Activated CD8-positive, alpha-beta memory T cell treated with anti-CD3 and anti-CD28 coated beads for 48 hours (primary cell): ENCODE data around the gene MUC5B.
A peak's percentile ranks its signal among the peaks of the same experiment; 100 is the strongest.
"Not testable (repeated sequence)": the region's sequence is repeated elsewhere in the genome, so short reads cannot be mapped to it uniquely, and the experiment has no call there.

Experiments
- DNase-seq, 3 experiments: peaks; one replicate each; pipeline ENCODE4 v3.0.0-alpha.2; 2020; ENCODE audit warnings: low read depth in 2 of 3, low spot score in 2 of 3

The MUC5B gene

DNA sequence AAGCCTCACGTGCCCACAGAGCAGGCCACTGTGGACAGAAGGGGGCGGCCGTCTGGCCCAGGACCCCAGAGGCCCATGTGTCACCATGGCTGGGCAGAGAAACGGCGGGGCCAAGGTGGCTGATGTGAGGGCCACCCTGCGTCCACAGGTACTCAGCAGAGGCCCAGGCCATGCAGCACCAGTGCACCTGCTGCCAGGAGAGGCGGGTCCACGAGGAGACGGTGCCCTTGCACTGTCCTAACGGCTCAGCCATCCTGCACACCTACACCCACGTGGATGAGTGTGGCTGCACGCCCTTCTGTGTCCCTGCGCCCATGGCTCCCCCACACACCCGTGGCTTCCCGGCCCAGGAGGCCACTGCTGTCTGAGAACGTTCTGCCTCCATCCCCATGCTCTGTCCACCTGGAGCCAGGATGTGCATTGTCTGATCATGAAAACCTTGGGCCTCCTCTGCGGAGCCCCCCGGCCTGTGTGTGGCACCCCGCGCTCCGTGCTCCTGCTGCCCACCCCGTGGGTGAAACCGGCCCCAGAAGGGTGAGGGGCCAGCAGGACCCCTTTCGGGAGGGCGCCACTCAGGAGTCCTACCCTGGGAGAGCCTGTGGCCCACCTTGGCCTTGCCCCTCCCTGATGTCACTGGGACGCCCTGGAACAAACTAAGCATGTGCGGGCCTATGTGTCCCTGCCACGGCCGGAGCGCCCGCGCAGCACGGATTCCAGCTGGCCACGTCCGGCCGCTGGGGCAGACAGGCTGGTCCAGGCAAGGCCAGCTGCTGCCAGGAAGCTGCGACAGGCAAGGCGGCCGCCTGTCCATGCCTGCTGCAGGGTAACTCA, 38.6 kb downstream of the MUC5B start:
- DNase-seq: no peak

GRCh38 chr11:1262172-1263006, 39.5 kb downstream of the MUC5B start:
- peak; percentile 59 to 66 (median 62) for DNase-seq

DNA sequence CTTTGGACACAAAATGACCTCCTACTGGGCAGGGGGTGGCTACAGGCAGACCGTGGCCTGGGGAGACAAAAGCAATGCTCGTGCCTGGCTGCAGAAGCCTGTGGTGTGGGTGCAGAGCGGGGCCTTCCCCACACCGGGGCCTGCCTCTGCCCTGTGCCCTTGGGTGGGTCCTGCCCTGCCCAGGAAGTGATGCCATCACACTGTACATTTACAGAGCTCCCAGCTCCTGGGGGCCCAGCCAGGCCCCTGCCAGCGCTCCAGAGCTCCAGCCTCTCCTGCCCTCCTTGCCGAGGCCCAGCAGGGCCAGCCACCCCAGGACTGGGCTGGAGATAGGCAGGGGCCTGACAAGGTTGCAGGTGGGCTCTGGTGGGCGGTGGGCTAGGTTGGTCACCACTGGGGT, 40.1 kb downstream of the MUC5B start:
- DNase-seq: no peak

DNA sequence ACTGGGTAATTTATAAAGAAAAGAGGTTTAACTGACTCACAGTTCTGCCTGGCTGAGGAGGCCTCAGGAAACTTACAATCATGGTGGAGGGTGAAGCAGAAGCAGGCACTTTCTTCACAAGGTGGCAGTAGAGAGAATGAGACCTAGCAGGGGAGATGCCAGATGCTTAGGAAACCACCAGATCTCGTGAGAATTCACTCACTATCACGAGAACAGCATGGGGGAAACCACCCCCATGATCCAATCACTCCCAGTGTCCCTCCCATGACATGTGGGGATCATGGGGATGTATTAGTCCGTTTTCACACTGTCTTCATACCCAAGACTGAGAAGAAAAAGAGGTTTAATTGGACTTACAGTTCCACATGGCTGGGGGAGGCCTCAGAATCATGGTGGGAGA, 41.6 kb downstream of the MUC5B start:
- DNase-seq: not testable (repeated sequence)

GRCh38 chr11:1265480-1265879, 42.6 kb downstream of the MUC5B start:
- DNase-seq: not testable (repeated sequence)

DNA sequence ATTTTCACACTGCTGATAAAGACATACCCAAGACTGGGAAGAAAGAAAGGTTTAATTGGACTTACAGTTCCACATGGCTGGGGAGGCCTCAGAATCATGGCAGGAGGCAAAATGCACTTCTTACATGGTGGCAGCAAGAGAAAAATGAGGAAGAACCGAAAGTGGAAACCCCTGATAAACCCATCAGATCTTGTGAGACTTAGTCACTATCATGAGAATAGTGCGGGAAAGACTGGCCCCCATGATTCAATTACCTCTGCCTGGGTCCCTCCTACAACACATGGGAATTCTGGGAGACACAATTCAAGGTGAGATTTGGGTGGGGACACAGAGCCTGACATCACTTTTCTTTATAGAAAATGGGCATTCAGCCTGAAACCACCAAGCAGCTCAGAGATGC, 44.1 kb downstream of the MUC5B start:
- DNase-seq: not testable (repeated sequence)

- no peak for DNase-seq
These were observed 44.7 kb downstream of the MUC5B start for GRCh38 chr11:1267441-1268100.

DNA sequence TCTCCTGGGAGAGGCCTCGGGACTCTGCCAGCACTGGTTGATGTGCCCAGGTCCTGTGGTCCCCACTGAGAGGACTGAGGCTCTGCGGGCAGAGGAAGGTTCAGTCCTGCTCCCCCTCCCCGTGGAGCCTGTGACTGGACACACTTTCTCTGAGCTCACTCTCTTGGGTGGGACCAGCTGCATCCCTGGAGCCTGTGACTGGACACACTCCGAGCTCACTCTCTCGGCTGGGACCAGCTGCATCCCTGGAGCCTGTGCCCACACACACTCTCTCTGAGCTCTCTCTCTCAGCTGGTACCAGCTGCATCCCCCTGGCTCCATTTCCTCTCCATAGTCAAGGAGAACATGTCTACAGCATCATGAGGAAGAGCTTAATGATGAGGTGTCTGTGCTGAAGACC, 47.1 kb downstream of the MUC5B start:
- DNase-seq: no peak

DNA sequence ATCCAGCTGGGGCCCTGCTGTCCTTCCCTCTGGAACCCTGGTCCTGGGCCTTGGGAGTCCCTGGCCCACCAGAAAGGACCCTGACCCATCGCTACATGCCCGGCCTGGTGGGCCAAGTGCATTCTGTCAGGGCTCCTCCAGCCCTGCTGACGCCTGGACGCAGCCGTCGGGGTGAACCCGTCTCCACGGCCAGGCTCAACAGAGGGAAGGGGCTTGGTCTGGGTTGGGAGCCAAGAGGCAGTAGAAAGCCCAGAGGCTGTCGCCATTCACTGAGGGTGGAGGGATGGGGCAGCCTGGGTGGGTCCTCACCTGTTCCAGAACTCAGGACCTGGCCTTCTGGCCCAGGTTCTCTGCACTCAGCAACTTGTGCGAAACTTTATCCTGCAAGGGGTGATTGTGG, 47.6 kb downstream of the MUC5B start:
- DNase-seq: no peak

- DNase-seq: no peak
These were observed 48.1 kb downstream of the MUC5B start for GRCh38 chr11:1271002-1271401.

- DNase-seq: no peak
These were observed 48.5 kb downstream of the MUC5B start for GRCh38 chr11:1271406-1271805.

DNA sequence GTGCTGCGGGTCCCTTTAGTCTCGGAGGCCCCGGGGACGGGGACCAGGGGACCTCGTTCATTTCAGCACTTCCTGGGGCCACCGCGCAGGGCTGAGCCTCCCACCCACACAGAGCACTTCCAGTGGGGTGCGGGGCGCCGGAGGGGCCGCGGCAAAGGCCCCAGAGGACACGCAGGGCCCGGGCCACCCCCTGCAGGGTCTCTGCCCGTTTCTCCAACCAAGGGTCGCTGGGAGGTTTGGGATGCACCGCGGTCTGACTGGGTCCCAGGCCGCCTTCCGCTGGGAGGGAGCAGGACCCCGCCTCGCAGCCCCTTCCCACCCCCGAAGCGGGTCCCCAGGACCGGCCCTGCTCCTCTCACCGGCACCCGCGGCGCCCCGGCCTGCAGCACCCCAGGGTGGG, 49.1 kb downstream of the MUC5B start:
- DNase-seq: no peak

GRCh38 chr11:1272531-1272930, 49.7 kb downstream of the MUC5B start:
- DNase-seq: no peak

- DNase-seq: no peak
These were observed 51.6 kb downstream of the MUC5B start for GRCh38 chr11:1274501-1274900.

GRCh38 chr11:1275021-1275420, 52.2 kb downstream of the MUC5B start:
- DNase-seq: no peak

DNA sequence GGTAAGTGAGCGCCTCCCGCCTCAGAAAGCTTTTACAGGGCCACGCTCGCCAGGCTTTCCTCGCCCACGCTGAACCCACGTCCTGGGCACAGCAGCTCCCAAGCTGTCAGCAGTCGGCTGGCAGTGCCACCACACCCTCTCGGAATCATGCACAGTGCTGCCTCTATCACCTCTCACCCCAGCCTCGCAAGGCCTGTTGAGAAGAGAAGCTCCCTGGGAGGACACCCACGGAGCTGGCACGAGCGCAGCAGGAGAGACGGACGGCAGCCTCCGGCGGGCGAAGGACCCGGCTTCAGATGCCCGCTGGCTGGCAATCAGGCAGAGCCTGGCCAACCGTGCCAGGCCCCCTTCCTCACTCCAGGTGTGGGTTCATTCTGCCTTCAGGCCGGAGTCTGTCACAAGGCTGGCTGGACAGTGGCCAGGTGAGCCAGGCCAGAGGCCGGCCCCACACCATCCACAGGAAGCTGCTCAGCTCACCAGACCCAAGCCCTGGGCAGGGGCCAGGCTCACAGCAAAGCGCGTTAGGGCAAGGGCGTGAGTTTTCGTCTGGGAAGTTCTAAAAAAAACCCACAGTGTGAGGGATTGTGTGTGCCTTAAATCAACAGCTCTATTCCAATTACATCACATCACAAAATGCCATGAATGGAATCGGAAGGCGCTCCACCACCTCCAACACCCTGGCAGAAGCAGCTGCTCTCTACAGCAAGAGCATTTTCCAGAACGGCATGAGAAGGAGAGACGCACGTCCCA, 53.4 kb downstream of the MUC5B start:
- DNase-seq: no peak

- no peak for DNase-seq
These were observed 54.2 kb downstream of the MUC5B start for GRCh38 chr11:1276866-1277615.

DNA sequence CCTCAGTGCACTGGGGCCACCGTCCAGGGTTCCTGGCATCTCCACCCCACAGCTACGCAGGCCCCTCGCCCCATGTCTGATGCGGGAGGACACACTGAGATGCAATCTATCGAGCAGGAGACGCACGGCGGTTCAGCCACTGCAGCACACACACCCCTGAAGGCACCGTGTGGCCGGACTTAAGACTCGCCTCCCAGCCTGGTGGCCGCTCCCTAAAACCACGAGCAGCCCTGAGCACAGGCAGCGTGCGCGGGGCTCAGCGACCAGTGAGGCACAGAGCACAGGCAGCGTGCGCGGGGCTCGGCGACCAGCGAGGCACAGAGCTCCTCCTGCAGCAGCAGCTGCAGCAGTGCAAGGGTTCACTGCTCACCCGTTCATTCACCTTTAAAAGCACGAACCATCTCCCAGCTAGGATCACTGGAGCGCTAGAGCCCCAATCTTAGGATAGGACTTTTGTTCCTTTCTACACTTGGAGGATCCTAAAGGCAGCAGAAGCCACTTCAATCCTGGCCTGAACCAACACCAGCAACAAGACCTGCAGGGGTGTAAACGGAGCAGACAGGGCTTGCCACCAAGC, 55.2 kb downstream of the MUC5B start:
- DNase-seq: no peak

GRCh38 chr11:1278766-1279673, 56.2 kb downstream of the MUC5B start:
- no peak for DNase-seq
